GM19238 (cell line): ENCODE measurements around the gene MDP1.
A peak's percentile ranks its signal among the peaks of the same experiment; 100 is the strongest.
"Not testable (repeated sequence)": the region's sequence is repeated elsewhere in the genome, so short reads cannot be mapped to it uniquely, and the experiment has no call there.

Source experiments
- DNase-seq: peaks from one replicate; pipeline ENCODE4 v3.0.0; 2011; ENCODE audit warnings: low spot score; ENCODE audit not compliant: insufficient read length

Gene MDP1

GRCh38 chr14:24251880-24252288 is 36.0 kb upstream of the MDP1 start:
- no peak for DNase-seq

GRCh38 chr14:24250354-24250753 is 34.5 kb upstream of the MDP1 start:
- no peak for DNase-seq

GRCh38 chr14:24249230-24250021 is 33.6 kb upstream of the MDP1 start:
- no peak for DNase-seq

GRCh38 chr14:24247422-24247821 is 31.6 kb upstream of the MDP1 start:
- no peak for DNase-seq

- DNase-seq = peak; percentile 56
These were observed 30.9 kb upstream of the MDP1 start for GRCh38 chr14:24246765-24247212.

- not testable (repeated sequence) for DNase-seq
These were observed 29.5 kb upstream of the MDP1 start for GRCh38 chr14:24245350-24245749.

- no peak for DNase-seq
These were observed 27.5 kb upstream of the MDP1 start for GRCh38 chr14:24243336-24243836.

GRCh38 chr14:24241829-24242443 is 26.1 kb upstream of the MDP1 start:
- DNase-seq = peak; percentile 94

GRCh38 chr14:24240110-24240918 is 24.4 kb upstream of the MDP1 start:
- DNase-seq = no peak

GRCh38 chr14:24238527-24239037 is 22.7 kb upstream of the MDP1 start:
- DNase-seq = no peak

- no peak for DNase-seq
These were observed 22.3 kb upstream of the MDP1 start for GRCh38 chr14:24238123-24238522.

GRCh38 chr14:24237463-24237955 is 21.6 kb upstream of the MDP1 start:
- DNase-seq = no peak

GRCh38 chr14:24236689-24237462 is 21.0 kb upstream of the MDP1 start:
- no peak for DNase-seq

GRCh38 chr14:24235804-24236688 is 20.2 kb upstream of the MDP1 start:
- no peak for DNase-seq

GRCh38 chr14:24234095-24235005 is 18.5 kb upstream of the MDP1 start:
- no peak for DNase-seq

- no peak for DNase-seq
These were observed 17.6 kb upstream of the MDP1 start for GRCh38 chr14:24233538-24233866.

- no peak for DNase-seq
These were observed 17.0 kb upstream of the MDP1 start, which contains the start of gene GMPR2 for GRCh38 chr14:24232645-24233537. Gene GMPR2 (plus strand): TSS chr14:24232929. CDS start chr14:24233254, 325 bp downstream.
